GM21390 (cell line): ENCODE data around the gene PM20D1.
"Not testable (repeated sequence)": the region's sequence is repeated elsewhere in the genome, so short reads cannot be mapped to it uniquely, and the experiment has no call there.

Source experiments
- ATAC-seq: cut with Tn5 transposase; IDR thresholded peaks from one replicate; pipeline ENCODE4 v1.9.1; 2021; ENCODE audit not compliant: unreplicated experiment

The PM20D1 gene, protein sequence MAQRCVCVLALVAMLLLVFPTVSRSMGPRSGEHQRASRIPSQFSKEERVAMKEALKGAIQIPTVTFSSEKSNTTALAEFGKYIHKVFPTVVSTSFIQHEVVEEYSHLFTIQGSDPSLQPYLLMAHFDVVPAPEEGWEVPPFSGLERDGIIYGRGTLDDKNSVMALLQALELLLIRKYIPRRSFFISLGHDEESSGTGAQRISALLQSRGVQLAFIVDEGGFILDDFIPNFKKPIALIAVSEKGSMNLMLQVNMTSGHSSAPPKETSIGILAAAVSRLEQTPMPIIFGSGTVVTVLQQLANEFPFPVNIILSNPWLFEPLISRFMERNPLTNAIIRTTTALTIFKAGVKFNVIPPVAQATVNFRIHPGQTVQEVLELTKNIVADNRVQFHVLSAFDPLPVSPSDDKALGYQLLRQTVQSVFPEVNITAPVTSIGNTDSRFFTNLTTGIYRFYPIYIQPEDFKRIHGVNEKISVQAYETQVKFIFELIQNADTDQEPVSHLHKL

DNA sequence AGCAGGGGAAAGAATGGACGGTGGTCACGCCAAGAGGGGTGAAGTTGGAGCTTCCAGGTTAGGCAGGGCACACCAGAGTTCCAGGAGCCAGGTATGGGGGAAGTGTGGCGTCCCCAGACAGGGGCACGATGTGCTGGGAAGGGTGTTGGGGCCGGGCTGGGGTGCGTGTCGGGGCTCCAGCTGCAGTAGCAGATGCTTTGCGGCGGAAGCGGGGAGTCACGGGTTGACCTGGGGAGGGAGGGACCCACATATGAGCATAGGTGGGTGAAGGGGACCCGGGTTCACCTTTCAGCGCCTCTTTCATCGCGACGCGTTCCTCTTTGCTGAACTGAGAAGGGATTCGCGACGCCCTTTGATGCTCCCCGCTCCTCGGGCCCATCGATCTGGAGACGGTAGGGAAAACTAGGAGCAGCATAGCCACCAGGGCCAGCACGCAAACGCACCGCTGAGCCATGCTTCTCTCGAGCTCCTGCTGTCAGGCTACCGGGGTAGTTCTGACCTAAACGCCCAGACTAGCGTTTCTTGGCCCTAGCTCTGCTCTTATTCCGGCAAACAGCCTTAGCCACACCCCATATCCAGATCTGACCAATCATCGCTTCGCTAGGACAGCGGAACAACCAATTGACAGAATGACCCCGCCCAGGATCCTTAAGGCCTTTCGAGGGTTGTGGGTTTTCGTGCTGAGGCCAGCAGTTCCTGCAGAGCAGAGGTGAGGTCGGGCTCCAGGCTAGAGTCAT lies at the start of gene PM20D1:
Gene PM20D1 (minus strand): TSS at position 514 of the 737 bp plus-strand sequence. CDS start 60 bp downstream, at position 454.
- ATAC-seq: peak; percentile 88

DNA sequence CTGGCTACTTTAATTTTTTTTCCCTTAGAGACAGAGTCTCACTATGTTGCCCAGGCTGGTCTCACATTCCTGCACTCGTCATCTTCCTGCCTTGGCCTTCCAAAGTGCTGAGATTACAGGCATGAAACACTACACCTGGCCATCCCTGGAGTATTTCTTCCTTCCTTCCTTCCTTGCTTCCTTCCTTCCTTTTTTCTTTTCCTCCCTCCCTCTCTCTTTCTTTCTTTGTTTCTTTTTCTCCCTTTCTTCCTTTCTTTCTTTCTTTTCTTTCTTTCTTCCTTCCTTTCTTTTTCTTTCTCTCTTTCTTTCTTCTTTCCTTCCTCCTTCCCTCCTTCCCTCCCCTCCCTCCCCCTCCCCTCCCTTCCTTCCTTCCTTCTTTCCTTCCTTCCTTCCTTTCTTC lies 46.4 kb upstream of the PM20D1 start:
- ATAC-seq: no peak

DNA sequence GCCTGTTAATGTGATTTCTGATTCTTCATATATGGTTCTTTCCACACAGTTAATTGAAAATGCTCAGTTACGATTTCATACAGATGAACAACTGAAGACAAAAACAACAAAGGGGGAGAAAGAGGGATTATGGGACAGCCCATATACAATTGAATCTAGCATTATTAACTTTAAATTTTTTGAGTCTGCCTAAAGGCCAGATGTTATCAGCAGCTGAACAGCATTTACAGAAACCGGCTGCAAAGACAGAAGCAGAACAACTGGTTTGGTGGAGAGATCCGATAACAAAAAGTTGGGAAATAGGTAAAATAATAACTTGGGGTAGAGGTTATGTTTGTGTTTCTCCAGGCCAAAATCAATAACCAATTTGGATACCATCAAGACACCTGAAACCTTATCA lies 44.2 kb upstream of the PM20D1 start:
- ATAC-seq: not testable (repeated sequence)

DNA sequence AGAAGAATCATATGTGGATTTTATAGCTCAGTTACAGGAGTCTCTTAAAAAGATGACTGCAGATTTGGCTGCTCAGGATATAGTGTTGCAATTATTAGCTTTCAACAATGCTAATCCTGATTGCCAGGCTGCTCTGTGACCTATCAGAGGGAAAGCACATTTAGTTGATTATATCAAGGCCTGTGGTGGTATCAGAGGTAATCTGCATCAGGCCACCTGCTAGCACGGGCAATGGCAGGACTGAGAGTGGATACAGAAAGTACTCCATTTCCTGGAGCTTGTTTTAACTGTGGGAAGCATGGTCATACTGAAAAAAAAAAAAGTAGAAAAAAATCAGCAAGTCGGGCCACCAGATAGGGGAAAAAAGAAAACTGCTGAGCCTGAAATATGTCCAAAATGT lies 42.2 kb upstream of the PM20D1 start:
- not testable (repeated sequence) for ATAC-seq

DNA sequence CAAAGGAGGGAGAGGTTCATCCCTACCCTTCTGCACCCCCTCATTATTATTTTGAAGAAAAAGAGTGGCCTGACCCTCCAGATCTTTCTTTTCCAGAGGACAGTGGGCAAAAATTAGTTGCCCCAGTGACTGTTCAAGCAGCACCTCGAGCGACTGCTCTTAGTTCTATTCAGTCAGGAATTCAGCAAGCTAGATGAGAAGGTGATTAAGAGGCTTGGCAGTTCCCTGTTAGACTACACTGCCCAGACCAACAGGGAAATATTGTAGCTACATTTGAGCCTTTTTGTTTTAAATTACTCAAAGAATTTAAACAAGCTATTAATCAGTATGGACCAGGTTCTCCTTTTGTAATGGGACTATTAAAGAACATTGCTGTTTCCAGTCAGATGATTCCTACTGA lies 41.5 kb upstream of the PM20D1 start:
- not testable (repeated sequence) for ATAC-seq

DNA sequence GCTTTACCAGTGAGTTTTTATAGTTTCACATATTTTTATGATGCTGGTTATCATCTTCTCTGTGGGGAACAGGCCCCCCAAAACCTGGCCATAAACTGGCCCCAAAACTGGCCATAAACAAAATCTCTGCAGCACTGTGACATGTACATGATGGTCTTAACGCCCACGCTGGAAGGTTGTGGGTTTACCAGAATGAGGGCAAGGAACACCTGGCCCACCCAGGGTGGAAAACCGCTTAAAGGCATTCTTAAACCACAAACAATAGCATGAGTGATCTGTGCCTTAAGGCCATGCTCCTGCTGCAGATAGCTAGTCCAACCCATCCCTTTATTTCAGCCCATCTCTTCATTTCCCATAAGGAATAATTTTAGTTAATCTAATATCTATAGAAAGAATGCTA lies 40.7 kb upstream of the PM20D1 start:
- ATAC-seq: not testable (repeated sequence)

DNA sequence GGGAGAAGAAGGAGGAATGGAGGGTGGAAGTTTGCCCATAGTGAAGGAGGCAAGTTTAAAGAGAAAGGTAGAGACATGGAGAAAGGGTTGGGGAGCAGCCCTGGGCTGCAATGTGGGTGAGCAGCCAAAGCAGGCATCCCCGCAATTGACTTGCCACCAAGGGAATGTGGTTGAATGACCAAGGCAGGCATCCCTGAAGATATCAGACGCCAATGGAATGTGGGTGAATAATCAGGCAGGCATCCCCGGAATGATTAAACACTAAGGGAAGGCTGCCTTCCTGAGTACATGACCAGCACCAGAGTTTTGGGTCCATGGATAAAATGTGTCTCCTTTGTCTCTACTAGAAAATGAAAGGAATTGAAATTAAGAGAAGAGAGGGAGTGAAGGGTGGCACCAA lies 39.8 kb upstream of the PM20D1 start:
- not testable (repeated sequence) for ATAC-seq

DNA sequence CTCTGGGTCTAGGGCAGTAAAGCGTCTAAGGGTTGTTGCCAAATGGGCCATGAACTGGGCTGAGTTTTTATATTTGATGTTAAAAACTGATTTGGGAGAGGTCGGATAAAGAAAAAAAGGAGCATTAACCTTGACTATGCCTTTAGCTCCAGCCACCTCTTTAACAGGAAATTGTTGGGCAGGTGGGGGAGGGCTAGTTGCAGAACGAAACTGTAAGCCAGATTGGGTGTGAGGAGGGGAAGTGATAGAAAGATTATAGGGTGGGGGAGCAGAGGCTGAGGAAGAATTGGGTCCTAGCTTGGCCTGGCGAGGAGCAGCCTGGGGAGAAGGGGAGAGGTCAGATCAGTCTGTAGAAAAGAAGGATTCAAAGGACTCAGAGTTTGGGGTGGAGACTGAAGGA lies 39.1 kb upstream of the PM20D1 start:
- not testable (repeated sequence) for ATAC-seq

DNA sequence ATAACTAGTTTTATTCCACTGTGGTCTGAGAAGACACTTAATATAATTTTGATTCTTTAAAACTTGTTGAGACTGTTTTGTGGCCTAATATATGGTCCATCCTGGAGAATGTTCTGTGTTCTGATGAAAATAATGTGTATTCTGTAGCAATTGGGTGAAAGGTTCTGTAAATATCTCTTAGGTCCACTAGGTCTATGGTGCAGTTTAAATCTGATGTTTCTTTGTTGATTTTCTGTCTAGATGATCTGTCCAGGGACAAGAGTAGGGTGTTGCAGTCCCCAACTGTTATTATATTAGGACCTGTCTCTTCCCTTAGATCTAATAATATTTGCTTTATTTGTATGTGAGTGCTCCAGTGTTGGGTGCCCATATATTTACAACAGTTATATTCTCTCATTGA lies 33.9 kb upstream of the PM20D1 start:
- ATAC-seq: no peak

DNA sequence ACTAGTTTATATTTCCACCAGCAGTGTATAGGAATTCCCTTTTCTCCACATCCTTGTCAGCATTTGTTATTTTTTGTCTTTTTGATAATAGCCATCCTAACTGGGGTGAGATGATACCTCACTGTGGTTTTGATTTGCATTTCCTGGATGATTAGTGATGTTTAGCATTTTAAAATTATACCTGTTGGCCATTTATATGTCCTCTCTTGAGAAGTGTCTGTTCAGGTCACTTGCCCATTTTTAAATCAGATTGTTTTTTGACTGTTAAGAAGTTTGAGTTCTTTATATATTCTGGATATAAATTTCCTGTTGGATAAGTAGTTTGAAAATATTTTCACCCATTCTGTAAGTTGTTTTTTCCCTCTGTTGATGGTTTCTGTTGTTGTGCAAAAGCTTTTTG lies 31.0 kb upstream of the PM20D1 start:
- ATAC-seq: no peak

DNA sequence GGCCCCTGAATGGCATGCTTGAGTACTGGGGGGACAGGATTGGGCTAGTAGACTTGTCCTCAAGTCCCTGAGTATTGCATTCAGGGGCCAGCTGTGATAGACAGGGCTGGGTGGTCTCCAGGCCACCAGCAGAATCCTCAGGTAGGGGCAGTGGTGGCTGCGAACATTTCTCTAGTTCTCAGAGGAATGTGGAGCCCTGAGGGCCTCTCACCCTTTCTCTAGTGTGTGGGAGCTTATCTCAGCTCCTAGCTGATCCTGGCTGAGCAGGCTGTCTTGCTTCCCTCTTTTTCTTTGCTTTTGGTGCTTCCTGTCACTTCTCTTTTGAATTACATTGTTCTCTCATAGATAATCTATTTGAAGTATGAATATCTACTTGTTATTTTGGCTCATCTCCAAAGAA lies 30.0 kb upstream of the PM20D1 start:
- ATAC-seq: no peak

DNA sequence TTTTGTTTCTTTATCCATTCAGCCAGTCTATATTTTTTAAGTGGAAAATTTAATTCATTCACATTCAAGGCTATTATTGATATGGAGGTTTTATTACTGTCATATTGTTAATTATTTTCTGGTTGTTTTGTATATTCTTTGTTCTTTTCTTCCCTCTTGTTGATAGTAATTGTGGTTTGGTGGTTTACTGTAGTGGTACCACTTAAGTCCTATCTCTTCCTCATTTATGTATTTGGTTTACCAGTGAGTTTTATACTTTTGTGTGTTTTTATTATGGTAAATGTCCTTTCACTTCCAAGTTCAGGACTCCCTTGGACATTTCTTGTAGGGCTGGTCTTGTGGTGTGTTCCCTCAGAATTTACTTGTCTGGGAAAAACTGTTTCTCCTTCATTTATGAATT lies 28.1 kb upstream of the PM20D1 start:
- ATAC-seq: no peak

DNA sequence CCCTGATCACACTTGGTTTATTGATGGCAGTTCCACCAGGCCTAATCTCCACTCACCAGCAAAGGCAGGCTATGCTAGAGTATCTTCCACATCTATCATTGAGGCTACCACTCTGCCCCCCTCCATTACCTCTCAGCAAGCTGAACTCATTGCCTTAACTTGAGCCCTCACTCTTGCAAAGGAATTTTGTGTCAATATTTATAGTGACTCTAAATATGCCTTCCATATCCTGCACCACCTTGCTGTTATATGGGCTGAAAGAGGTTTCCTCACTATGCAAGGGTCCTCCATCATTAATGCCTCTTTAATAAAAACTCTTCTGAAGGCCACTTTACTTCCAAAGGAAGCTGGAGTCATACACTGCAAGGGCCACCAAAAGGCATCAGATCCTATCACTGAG lies 23.2 kb upstream of the PM20D1 start:
- ATAC-seq: not testable (repeated sequence)

DNA sequence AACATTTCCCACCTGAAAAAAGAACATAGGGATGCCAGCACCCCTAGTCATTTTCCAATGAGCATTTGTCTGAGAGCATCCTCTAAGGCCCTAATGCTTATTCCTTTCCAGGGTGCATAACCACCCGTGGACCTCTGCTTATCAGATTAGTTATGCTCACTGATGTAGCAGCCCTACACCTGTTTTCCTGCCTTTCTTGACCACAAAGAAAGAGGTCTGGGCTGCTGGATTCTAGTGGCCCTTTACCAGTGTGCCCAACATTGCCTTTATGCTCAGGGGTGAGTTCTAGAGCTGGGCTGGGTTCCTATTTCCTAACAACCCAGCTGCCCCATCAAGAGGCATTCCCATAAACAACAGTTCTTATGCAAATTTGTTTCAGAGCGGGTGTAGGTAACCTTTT lies 20.3 kb upstream of the PM20D1 start:
- ATAC-seq: no peak

DNA sequence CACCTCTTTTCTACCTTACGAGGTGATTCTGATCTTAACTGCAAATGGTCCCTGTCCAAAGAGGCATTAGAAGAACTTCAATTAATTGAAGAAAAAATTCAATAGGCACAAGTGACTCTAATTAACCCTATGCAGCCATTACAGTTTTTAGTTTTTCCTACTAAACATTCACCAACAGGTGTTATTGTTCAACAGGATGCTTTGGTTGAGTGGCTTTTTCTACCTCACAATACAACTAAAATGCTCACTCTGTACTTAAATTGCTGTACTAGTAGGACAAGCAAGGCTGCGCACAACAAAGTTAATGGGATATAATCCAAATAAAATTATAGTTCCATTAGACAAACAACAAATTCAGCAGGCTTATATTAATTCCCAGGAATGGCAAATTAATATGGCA lies 11.6 kb upstream of the PM20D1 start:
- ATAC-seq: no peak

DNA sequence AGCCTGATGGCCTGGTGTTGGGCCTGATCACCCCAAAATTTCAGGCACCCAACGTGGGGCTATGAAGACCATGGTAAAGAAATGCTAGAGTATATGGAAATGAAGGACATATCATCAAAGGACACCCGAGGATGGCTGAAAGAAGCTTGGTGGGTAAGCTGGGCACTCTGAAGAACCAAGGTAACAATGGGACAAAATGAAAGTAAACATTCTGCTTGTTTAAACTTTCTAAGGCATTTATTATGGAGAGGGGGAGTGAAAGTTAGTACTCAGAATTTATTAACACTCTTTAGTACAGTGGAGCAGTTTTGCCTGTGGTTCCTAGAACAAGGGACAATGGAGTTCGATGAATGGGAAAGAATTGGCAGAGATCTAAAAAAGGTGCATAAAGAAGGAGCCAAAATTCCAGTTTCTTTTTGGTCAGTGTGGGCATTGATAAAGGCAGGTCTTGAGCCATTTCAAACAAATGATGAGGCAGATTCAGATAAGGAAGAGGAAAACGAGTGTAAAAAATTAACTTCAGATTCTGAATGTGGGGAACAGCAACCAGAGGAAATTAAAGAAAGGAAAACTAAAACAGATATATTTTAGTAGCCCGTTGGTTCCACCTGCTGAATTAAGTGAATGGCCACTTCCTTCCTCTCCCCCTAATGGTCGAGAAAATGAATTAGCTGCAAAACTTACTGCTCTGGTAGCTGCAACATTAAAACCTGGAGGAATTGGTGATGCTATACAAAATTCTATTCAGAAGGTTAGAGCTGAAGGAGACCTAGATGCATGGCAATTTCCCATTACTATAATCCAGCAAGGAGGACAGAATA lies 8.4 kb upstream of the PM20D1 start:
- no peak for ATAC-seq

DNA sequence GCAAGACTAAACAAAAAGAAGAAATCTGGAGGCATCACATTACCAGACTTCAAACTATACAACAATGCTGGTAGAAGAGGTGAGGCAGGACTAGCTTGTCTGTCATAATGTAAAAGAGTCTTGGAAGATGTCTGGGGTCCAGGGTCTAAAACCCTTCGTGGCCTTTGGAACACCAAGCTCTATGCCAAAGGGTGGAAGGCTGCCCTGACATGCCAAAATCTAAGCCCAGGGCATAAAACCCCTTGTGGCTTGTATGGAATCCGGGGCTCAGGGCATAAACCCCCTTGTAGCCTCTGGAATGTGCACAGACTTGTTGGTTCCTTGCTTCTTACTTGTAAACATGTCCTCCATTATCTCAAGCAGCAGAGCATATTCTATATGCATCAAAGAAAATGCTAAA lies 7.6 kb upstream of the PM20D1 start:
- not testable (repeated sequence) for ATAC-seq

DNA sequence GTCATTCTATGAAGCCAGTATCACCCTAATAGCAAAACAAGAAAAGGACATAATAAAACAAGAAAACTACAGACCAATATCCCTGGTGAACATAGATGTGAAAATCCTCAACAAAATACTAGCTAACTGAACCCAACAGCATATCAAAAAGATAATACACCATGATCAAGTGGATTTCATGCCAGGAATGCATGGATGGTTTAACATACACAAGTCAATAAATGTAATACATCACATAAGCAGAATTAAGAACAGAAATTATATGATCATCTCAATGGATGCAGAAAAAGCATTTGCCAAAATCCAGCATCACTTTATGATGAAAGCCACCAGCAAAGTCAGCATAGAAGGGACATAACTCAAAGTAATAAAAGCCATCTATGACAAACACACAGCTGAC lies 6.5 kb upstream of the PM20D1 start:
- no peak for ATAC-seq

DNA sequence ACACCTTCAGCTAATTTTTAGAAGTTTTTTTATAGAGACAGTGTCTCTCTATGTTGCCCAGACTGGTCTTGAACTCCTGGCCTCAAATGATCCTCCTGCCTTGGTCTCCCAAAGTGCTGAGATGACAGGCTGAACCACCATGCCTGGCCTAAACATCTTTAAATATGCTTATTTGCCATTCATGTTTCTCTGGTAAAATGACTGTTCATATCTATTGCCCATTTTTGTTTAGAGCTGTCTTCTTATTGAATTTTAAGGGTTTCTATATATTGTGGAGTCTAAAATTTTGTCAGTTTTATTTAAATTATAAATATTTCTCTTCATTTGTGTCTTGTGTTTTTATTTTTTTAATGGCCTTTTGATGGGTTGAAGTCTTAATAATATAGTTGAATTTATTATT lies 3.0 kb upstream of the PM20D1 start:
- no peak for ATAC-seq

DNA sequence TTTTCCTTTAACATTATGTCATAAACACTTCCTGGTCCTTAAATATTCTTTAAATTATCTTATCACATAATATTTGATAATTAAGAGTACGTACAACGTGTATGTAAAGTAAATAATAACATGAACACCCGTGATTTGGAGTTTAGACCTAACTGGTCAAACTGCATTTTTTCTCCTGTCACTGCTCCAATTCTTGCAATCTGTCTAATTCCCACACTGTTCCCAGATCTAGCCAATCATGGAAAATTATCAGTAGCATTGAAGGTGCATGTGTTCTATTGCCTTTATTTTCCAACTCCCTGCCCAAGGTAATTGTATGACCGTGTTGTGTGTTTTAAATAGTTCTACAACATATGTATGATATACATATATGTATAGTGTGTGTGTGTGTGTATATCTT lies 2.1 kb upstream of the PM20D1 start:
- ATAC-seq: no peak
